ENCODE measurements around the gene WNT10A. TPM values are rescaled to one million over a fixed set of nuclear protein-coding genes. Genes with fewer than 3 reads are reported as not detected.

The WNT10A gene
- total and polyA plus RNA-seq, 12 donors, result 0.01 to 0.56 (median 0.18) TPM; not detected in 8

DNA sequence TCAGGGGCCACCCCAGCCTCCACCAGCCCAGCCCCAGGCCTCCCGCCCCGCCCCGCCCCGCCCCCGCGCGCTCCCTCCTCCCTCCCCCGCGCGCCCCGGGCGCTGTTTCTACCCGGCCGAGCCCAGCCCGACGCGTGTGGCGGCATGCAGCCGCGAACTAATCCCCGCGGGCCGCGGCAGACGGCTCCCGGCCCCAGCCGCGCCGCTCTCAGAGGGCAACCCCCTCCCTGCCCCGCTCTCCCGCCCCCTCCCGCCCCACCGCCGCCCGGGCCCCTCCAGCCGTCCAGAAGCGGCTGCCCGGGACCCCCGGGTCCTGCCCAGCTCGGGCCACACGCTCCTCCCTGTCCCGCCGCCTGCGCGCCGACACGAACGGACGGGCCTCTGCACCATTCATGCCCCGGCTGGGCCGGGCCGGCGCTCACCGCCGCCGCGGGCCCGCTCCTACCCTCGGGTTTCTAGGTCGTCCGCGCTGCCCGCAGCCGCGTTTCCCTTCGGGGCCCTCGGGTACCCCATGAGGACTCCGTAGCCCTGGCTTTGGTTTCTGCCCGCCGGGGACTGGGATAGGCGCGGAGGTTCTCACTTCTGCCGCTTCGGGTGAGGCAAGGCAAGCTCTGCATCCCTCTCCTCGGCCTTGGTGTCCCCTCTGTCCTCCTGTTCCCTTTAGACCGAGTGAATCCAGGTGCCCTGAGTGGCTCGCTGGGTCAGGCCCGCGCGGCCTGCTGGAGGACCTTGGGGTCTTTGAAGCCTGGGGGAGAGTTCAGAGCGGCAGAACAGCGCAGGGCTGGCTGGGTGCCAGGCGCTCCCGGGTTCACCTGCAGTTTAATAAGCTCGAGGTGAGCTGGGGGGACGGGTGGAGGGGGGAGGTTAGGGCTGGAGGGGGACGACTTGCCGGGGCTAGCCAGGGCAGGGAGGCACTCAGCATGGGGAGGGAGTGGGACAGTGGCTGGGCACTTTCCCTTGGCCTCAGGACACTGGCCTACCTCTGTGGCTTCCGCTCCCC lies 3.1 kb downstream of the WNT10A start:
- H3K27ac ChIP-seq, result no peak overlapping the region

DNA sequence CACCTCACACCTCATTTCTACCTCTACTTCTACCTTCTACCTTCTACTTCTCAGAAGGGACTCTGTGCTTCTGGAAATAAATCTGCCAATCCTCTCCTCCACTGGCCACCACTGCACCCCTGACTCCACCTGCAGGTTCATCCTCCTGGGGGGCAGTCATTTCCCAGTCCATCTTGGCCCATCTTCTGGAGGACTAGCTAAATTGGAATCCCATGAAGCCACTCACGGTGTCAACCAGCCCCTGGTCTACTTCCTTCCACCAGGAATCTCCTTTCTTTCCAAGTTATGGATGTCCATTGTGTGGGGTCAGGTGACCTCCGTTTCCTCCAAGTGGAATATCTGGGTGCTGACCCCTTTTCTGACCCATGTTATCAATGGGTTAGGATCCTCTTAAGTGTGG lies 3.9 kb downstream of the WNT10A start:
- intact Hi-C loops (cut with DNase I), result no loop called here
- H3K4me3 ChIP-seq, result no peak overlapping the region
- ATAC-seq (no peak), DNase-seq (no peak)
- 79 to 89% methylated on average over 2 of the region's 2 CpGs for WGBS, 2 donors
- H3K4me1 ChIP-seq, result peaks cover 0 to 28% (median 25%) of the 10 kb centered on the region in 9 donors
- H3K36me3 ChIP-seq, result no peaks in the 10 kb centered on the region
- TF ChIP-seq, protein P1, sequence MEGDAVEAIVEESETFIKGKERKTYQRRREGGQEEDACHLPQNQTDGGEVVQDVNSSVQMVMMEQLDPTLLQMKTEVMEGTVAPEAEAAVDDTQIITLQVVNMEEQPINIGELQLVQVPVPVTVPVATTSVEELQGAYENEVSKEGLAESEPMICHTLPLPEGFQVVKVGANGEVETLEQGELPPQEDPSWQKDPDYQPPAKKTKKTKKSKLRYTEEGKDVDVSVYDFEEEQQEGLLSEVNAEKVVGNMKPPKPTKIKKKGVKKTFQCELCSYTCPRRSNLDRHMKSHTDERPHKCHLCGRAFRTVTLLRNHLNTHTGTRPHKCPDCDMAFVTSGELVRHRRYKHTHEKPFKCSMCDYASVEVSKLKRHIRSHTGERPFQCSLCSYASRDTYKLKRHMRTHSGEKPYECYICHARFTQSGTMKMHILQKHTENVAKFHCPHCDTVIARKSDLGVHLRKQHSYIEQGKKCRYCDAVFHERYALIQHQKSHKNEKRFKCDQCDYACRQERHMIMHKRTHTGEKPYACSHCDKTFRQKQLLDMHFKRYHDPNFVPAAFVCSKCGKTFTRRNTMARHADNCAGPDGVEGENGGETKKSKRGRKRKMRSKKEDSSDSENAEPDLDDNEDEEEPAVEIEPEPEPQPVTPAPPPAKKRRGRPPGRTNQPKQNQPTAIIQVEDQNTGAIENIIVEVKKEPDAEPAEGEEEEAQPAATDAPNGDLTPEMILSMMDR (IDR thresholded peaks at IDR 0.05), result no peak
- peaks cover 18 to 71% (median 60%) of the 10 kb centered on the region in 7 donors for H3K27me3 ChIP-seq
- peaks cover 0 to 7% (median 0%) of the 10 kb centered on the region in 11 donors for H3K9me3 ChIP-seq
- H3K27ac ChIP-seq, result no peak overlapping the region

More for the DNA sequence above, 3.1 kb downstream of the WNT10A start:
- H3K36me3 ChIP-seq, result no peaks in the 10 kb centered on the region
- 7% methylated on average over 58 to 82 of the region's 89 CpGs for WGBS, 2 donors
- H3K4me1 ChIP-seq, result peaks cover 0 to 31% (median 26%) of the 10 kb centered on the region in 9 donors
- TF ChIP-seq, protein P1 (IDR thresholded peaks at IDR 0.05), result no peak
- H3K4me3 ChIP-seq, result peak overlapping the region in 9 of 10 donors; percentile 23 to 41 (median 34)
- ATAC-seq (peak in 5 of 8 donors; percentile 20 to 57 (median 27)), DNase-seq (no peak)
- intact Hi-C loops (cut with DNase I), result no loop called here
- peaks cover 24 to 78% (median 67%) of the 10 kb centered on the region in 7 donors for H3K27me3 ChIP-seq
- H3K9me3 ChIP-seq, result peaks cover 0 to 7% (median 0%) of the 10 kb centered on the region in 11 donors

DNA sequence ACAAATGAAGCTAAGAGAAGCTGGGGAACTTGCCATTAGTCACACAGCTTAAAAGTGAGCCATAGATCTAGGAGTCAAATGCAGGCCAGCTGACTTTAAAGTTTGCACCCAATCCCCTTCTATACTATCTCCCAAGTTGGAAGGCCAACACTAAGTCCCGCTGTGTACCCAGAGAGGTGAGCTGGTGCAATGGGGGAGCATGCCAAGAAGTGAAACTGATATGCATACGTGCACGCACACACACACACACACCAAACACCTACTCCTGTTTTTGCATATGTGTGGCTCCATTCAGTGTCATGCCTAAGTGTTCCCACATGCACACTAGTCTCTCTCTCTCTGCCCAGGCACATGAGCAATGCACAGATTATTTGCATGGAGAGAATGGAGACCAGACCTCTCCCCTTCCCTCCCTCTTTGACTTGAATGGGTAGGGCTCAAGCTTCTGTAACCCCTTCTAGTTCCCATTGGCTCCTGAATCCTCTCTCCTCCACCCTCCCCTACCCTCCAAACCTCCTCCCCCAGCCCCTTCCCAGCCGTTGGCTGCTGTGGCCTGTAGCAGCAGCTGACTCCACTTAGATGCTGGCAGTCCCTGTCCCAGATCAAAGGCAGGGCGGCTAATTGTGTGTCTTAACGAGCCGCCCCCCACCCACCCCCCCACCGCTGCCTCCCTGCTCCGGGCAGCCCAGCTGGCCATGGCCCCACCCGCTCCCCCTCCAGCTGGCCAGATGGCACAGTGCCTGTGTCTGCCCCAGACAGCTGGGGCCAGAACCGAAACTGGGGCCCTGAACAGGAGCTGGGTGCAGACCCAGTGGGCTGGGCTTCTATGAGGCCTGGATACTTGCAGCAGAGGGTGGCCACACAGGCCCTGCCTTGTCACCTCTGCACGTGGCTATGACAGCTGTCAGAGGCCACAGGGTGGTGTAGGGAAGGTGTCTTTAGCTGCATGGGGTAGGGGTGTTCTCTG lies 5.6 kb downstream of the WNT10A start:
- Histone ChIP-seq H3K27me3 (peaks cover 4 to 59% (median 46%) of the 10 kb centered on the region in 7 donors), H3K4me3 (no peak overlapping the region), H3K4me1 (peaks cover 0 to 15% (median 12%) of the 10 kb centered on the region in 9 donors), H3K27ac (no peak overlapping the region), H3K9me3 (peaks cover 0 to 7% (median 0%) of the 10 kb centered on the region in 11 donors), H3K36me3 (no peaks in the 10 kb centered on the region)
- DNase-seq (no peak), ATAC-seq (no peak)
- WGBS, 2 donors, result 50 to 55% methylated on average over 12 of the region's 12 CpGs
- TF ChIP-seq, protein P1 (IDR thresholded peaks at IDR 0.05), result no peak
- intact Hi-C loops (cut with DNase I), result no loop called here

DNA sequence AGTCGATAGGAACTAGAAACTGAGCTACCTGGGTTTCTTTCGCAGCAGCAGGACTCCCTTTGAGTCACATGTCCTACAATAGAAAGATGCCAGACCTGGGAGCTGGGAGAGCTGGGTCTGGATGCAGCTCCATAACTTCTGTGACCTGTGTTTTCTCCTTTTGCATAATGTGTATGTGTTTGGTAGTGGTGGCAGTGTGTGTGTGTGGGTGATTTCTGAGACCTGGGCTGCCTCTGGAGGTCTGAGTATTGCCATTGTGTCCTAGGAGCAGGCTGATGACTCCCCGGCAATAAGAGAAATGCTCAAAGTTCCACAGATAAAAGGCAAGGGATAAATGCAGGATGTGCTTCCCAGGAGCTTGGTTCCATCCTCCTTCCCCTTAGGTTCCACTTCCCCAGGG lies 6.4 kb downstream of the WNT10A start:
- H3K27me3 ChIP-seq, result peaks cover 4 to 58% (median 44%) of the 10 kb centered on the region in 7 donors
- H3K27ac ChIP-seq, result no peak overlapping the region
- DNase-seq (no peak), ATAC-seq (no peak)
- no peaks in the 10 kb centered on the region for H3K36me3 ChIP-seq
- TF ChIP-seq, protein P1 (IDR thresholded peaks at IDR 0.05), result no peak
- 77 to 83% methylated on average over 3 of the region's 3 CpGs for WGBS, 2 donors
- peaks cover 0 to 7% (median 0%) of the 10 kb centered on the region in 11 donors for H3K9me3 ChIP-seq
- H3K4me1 ChIP-seq, result peaks cover 0 to 15% (median 12%) of the 10 kb centered on the region in 9 donors
- H3K4me3 ChIP-seq, result no peak overlapping the region
- intact Hi-C loops (cut with DNase I), result no loop called here
